Measurements from ENCODE around the gene ZYG11B.
"Not testable (repeated sequence)": the region's sequence is repeated elsewhere in the genome, so short reads cannot be mapped to it uniquely, and the experiment has no call there.

The ZYG11B gene

GRCh38 chr1:52825868-52826267 lies 99.6 kb downstream of the ZYG11B start:
- no peak for TF ChIP-seq CTCF (IDR thresholded peaks at IDR 0.05)
- Mint-ChIP-seq H3K4me1 (no peaks in the 10 kb centered on the region), H3K27ac (no peak overlapping the region), H3K9me3 (no peaks in the 10 kb centered on the region), H3K4me3 (no peak overlapping the region), H3K36me3 (ENCODE audit: low read depth) (peaks cover 12% of the 10 kb centered on the region), H3K27me3 (ENCODE audit: low read depth, poor library complexity) (no peaks in the 10 kb centered on the region)
- no peak for DNase-seq

- DNase-seq, result no peak
- H3K27ac Mint-ChIP-seq, result no peak overlapping the region
- no peaks in the 10 kb centered on the region for H3K9me3 Mint-ChIP-seq
- no peaks in the 10 kb centered on the region for H3K4me1 Mint-ChIP-seq
- H3K36me3 Mint-ChIP-seq (ENCODE audit: low read depth), result no peaks in the 10 kb centered on the region
- TF ChIP-seq CTCF (IDR thresholded peaks at IDR 0.05), result no peak
- H3K4me3 Mint-ChIP-seq, result no peak overlapping the region
- H3K27me3 Mint-ChIP-seq (ENCODE audit: low read depth, poor library complexity), result peaks cover under 1% of the 10 kb centered on the region
These were observed 108.5 kb downstream of the ZYG11B start for GRCh38 chr1:52834798-52835197.

GRCh38 chr1:52836035-52836434 lies 109.8 kb downstream of the ZYG11B start:
- no peak for TF ChIP-seq CTCF (IDR thresholded peaks at IDR 0.05)
- Mint-ChIP-seq H3K9me3 (peaks cover 2% of the 10 kb centered on the region), H3K4me1 (no peaks in the 10 kb centered on the region), H3K27ac (no peak overlapping the region), H3K27me3 (ENCODE audit: low read depth, poor library complexity) (peaks cover 10% of the 10 kb centered on the region), H3K36me3 (ENCODE audit: low read depth) (no peaks in the 10 kb centered on the region), H3K4me3 (no peak overlapping the region)
- DNase-seq, result no peak

- not testable (repeated sequence) for H3K27ac Mint-ChIP-seq; H3K36me3 Mint-ChIP-seq (ENCODE audit: low read depth); H3K4me1 Mint-ChIP-seq; H3K4me3 Mint-ChIP-seq; DNase-seq; H3K9me3 Mint-ChIP-seq
- H3K27me3 Mint-ChIP-seq (ENCODE audit: low read depth, poor library complexity), result peaks cover 42% of the 10 kb centered on the region
These were observed 112.9 kb downstream of the ZYG11B start for GRCh38 chr1:52839175-52839574.

GRCh38 chr1:52842643-52843310 lies 116.5 kb downstream of the ZYG11B start, which contains the start of gene ZYG11A:
Gene ZYG11A (plus strand): TSS chr1:52842760. CDS start chr1:52842884, 124 bp downstream.
- peak within 1 kb of the TSS; percentile 71 for H3K4me3 Mint-ChIP-seq
- no peak for TF ChIP-seq CTCF (IDR thresholded peaks at IDR 0.05)
- peaks cover 4% of the 10 kb centered on the region for H3K9me3 Mint-ChIP-seq
- H3K36me3 Mint-ChIP-seq (ENCODE audit: low read depth), result no peaks in the 10 kb centered on the region
- peak; percentile 81 for DNase-seq
- no peak within 1 kb of the TSS for H3K27ac Mint-ChIP-seq
- no peaks in the 10 kb centered on the region for H3K4me1 Mint-ChIP-seq
- H3K27me3 Mint-ChIP-seq (ENCODE audit: low read depth, poor library complexity), result peaks cover 65% of the 10 kb centered on the region

GRCh38 chr1:52845119-52845518 lies 118.9 kb downstream of the ZYG11B start:
- DNase-seq; H3K4me3 Mint-ChIP-seq; H3K27ac Mint-ChIP-seq; H3K9me3 Mint-ChIP-seq; H3K4me1 Mint-ChIP-seq; H3K36me3 Mint-ChIP-seq (ENCODE audit: low read depth): not testable (repeated sequence)
- H3K27me3 Mint-ChIP-seq (ENCODE audit: low read depth, poor library complexity), result peaks cover 63% of the 10 kb centered on the region

GRCh38 chr1:52848423-52848822 lies 122.2 kb downstream of the ZYG11B start:
- Mint-ChIP-seq H3K27ac (no peak overlapping the region), H3K9me3 (no peaks in the 10 kb centered on the region), H3K36me3 (ENCODE audit: low read depth) (no peaks in the 10 kb centered on the region), H3K4me1 (no peaks in the 10 kb centered on the region), H3K4me3 (no peak overlapping the region), H3K27me3 (ENCODE audit: low read depth, poor library complexity) (peaks cover 31% of the 10 kb centered on the region)
- no peak for DNase-seq
- no peak for TF ChIP-seq CTCF (IDR thresholded peaks at IDR 0.05)
